ENCODE measurements around the gene IL21R. TPM values are rescaled to one million over a fixed set of nuclear protein-coding genes. Genes with fewer than 3 reads are reported as not detected.

The IL21R gene
- total and polyA plus RNA-seq, 10 of the 15 experiments (the other 5 are each of a cell fraction or from before 2014, with no cell fraction given) = 5.3 to 138 (median 82.5) TPM

DNA sequence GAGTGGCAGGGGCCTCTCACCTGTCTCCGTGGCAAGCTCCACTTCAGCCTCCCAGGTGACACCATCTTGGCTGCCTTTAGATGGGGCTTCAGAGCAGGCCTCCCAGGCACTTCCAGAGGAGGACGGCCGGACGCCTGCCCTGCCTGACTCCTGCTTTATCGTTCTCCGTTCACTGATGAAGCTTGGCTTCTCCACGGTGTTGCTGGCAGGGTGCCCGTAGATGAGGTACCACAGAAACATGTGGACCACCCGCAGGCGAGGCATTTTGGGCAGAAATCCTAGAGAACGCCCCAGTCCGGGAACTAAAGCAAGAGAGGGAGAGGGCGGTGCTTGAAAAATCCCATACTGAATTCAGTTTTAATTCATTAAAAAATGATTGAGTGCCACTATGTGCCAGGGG is 93.2 kb downstream of the IL21R start:
- CTCF ChIA-PET = no interaction called here
- 99% methylated on average over 13 of the region's 13 CpGs for WGBS (ENCODE audit: insufficient coverage, insufficient replicate concordance, low lambda C conversion rate, missing lambda C conversion rate)
- no peaks in the 10 kb centered on the region for H3K9me3 ChIP-seq (replicated peaks; ENCODE audit: control insufficient read depth, insufficient read depth, low read length)
- no peak overlapping the region for H3K9ac ChIP-seq (ENCODE audit: control insufficient read depth, insufficient read depth, low read length)
- DNase-seq (ENCODE audit: low read depth, low spot score) = no peak
- POLR2A ChIA-PET = no interaction called here
- in situ Hi-C loops (cut with MboI) (no loop called here), intact Hi-C loops (cut with micrococcal nuclease; ENCODE audit: unreplicated experiment) (no loop called here)
- no peaks in the 10 kb centered on the region for H3K79me2 ChIP-seq (ENCODE audit: control insufficient read depth, insufficient read depth, low read length)
- no peaks in the 10 kb centered on the region for H3K4me1 ChIP-seq (ENCODE audit: control insufficient read depth, insufficient read depth, low read length)
- H3K4me3 ChIP-seq = no peak overlapping the region
- BruUV-seq (replicated peaks) = no TSS peak
- H3K27ac ChIP-seq (ENCODE audit: control insufficient read depth, insufficient read depth) = no peak overlapping the region
- FAIRE-seq = no peak
- H4K20me1 ChIP-seq (ENCODE audit: control insufficient read depth, insufficient read depth) = no peaks in the 10 kb centered on the region
- H2AFZ ChIP-seq (ENCODE audit: control insufficient read depth, low read depth, low read length) = no peak overlapping the region
- H3K27me3 ChIP-seq (replicated peaks in 1 of 2; ENCODE audit: control insufficient read depth in 2 of 2, insufficient read depth in 2 of 2, low read length in 1 of 2) = no peaks in the 10 kb centered on the region
- ATAC-seq = no peak
- H3K4me2 ChIP-seq (ENCODE audit: control insufficient read depth, insufficient read depth) = no peak overlapping the region
- TF ChIP-seq, protein P1, sequence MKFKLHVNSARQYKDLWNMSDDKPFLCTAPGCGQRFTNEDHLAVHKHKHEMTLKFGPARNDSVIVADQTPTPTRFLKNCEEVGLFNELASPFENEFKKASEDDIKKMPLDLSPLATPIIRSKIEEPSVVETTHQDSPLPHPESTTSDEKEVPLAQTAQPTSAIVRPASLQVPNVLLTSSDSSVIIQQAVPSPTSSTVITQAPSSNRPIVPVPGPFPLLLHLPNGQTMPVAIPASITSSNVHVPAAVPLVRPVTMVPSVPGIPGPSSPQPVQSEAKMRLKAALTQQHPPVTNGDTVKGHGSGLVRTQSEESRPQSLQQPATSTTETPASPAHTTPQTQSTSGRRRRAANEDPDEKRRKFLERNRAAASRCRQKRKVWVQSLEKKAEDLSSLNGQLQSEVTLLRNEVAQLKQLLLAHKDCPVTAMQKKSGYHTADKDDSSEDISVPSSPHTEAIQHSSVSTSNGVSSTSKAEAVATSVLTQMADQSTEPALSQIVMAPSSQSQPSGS (IDR thresholded peaks at IDR 0.05; ENCODE audit: low read length) = no peak
- TF ChIP-seq EED (IDR thresholded peaks at IDR 0.05; ENCODE audit: low read depth) (no peak), TCF3 (IDR thresholded peaks at IDR 0.05; ENCODE audit: borderline replicate concordance, insufficient read depth, low read depth, low read length) (no peak), SUPT20H (IDR thresholded peaks at IDR 0.05; ENCODE audit: borderline replicate concordance, control insufficient read depth, low read depth, low read length) (no peak)
- TF ChIP-seq, protein P2, sequence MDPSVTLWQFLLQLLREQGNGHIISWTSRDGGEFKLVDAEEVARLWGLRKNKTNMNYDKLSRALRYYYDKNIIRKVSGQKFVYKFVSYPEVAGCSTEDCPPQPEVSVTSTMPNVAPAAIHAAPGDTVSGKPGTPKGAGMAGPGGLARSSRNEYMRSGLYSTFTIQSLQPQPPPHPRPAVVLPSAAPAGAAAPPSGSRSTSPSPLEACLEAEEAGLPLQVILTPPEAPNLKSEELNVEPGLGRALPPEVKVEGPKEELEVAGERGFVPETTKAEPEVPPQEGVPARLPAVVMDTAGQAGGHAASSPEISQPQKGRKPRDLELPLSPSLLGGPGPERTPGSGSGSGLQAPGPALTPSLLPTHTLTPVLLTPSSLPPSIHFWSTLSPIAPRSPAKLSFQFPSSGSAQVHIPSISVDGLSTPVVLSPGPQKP (IDR thresholded peaks at IDR 0.05; ENCODE audit: low read depth, low read length) = no peak
- peaks cover 19 to 21% of the 10 kb centered on the region in 2 experiments for H3K36me3 ChIP-seq (ENCODE audit: control insufficient read depth in 2 of 2, insufficient read depth in 2 of 2, low read length in 1 of 2)
- RAD21 ChIA-PET (ENCODE audit: unreplicated experiment) = no interaction called here
- SMC1A ChIA-PET (ENCODE audit: uncharacterized antibody, unreplicated experiment) = no interaction called here
